Dedifferentiated amniotic fluid mesenchymal stem cell (primary cell): ENCODE measurements around the gene ZNF419.
"Not testable (repeated sequence)": the region's sequence is repeated elsewhere in the genome, so short reads cannot be mapped to it uniquely, and the experiment has no call there.

Source experiments
- DNase-seq: peaks from one replicate; pipeline ENCODE4 v3.0.0-alpha.2; 2016; ENCODE audit errors: extremely low spot score

Gene ZNF419

DNA sequence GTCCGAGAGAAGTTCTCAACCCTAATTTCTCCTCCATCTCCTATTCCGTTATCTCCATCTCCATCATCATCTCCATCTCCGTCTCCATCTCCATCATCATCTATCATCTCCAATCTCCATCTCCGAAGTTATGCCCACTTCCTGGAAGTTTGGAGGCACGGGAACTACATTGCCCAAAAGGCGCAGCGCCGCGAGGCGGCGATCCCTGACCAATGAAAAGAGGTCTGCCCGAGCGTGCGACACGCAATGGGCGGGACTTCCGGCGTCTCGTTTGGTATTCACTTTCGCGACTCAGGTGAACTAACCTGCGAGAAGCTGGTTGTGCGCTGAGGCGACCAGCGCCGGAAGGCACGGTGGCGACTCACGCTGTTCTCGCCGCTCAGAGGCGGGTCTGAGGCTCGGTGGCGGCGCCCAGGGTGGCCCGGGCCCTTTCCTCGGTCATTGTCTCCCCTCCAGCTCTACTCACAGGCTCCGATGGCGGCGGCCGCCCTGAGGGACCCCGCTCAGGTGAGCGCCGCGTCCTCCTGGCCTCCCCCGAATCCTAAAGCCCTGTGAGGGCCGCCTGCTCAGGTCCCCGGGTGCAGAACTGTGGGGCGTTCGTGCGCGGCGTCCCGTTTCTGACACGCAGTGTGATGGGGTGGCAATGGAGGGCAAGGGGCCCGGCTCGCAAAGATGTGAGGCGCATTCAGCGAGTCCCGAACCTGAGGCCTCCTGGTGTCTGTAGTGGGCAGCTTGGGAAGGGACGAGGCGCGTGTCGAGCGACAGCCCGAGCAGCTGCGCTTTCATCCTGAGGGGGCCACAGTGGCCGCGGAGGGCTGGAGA, at the start of gene ZNF419:
TSS of gene ZNF419 (plus strand) at position 274 of the 822 bp plus-strand sequence. CDS start at position 475, 201 bp downstream.
- peak; percentile 80 for DNase-seq

DNA sequence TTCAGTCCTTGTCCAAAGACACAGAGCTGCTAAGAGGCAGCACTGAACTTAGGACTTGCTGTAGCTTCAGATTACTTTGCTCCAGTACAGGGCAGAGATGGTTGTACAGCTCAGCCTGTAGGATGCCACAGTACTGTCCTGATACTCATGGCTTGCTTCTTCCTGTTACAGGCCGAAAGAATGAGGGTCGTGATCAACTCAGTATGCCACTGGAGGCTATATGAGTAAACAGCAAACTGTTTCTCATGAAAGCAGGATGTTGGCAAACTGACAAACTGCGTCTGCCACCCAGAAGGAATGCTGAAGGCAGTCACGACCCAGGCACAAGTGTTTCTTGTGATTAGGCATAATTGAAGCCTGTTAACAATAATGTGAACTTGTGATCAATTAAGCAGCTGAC, 49.6 kb upstream of the ZNF419 start:
- no peak for DNase-seq

DNA sequence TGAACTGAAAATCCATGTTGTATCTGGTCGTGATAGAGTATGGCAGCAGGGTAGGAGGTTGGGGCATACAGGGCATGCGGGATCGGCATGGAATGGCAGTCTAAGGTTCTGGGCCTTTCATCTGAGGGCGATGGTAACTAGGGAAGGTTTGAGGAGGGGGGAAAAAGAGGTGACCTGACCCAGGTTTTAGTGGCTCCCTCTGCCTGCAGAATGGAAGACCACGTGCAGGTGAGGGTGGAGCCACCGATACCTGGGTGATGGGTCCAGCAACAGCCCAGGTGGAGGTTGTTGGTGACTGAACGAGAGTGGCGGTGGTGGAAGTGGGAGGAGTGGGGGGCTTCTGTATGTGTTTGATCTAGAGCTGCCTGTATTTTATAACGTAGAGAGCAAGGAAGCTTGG, 48.6 kb upstream of the ZNF419 start:
- DNase-seq, result no peak

DNA sequence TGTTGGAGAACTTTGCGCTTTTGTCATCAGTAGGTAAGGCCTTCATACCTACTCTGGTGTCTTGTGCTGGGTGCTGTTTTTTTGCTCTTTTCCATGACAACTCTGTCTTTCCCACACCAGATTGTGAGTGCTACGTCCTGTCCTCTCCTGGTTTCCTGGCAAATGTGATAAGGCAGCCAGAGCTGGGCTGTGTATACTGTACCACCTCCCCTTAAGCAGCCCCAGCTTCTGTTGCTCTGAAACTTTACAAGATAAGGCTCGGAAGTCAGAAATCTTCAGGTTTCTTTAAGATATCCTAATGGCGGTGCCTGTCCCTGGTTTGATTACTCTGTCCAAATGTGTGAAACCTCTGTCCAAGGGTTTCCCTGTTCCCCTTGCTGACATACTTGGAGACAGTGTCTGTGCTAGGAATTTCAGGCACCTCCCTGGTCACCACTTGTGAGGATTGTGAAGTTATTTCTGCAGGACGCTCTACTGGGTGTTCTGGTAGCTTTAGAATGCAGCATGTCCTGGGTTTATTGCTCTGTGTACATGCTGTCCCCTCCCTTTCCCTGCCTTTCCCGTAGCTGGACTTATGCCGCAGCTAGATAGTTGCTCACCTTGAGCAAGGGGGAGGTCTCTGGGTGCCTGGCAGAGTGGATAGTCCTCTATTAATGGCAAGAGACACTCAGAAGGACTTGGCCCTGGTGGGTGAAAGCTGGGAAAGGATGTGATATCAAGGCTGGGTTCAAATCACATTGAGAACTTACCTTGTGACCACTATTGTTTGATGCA, 45.4 kb upstream of the ZNF419 start:
- no peak for DNase-seq

DNA sequence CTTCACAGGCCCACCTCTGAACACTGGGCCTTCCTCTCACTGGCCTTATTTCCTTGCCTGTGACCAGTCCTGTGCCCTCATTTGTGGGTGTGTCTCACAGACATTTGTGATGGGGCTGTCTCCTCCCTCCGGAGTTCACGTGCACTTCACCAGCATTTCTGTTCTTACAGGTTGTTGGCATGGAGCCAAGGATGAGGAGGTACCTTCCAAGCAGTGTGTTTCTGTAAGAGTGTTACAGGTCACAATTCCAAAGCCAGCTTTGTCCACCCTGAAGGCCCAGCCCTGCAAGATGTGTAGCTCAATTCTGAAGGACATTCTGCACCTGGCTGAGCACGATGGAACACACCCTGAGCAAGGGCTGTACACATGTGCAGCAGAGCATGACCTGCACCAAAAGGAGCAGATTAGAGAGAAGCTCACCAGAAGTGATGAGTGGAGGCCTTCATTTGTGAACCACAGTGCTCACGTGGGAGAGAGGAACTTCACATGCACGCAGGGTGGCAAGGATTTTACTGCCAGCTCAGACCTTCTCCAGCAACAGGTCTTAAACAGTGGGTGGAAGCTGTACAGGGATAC, 44.3 kb upstream of the ZNF419 start:
- no peak for DNase-seq

DNA sequence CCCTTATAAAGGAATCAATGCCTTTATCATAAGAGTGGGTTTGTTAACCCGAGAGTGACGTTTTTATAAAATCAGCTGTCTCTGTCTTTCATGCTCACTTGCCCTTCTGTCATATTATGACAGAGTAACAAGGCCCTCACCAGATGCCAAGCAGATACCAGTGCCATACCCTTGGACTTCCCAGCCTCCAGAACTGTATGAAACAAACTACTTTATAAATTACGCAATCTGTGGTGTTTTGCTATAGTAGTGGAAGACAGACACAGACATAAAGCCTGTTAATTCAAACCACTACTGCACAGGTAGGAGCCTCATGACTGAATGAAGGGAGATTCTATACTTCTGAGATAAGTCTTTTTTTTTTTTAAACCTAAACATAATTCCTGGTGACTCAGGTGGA, 35.2 kb upstream of the ZNF419 start:
- no peak for DNase-seq

DNA sequence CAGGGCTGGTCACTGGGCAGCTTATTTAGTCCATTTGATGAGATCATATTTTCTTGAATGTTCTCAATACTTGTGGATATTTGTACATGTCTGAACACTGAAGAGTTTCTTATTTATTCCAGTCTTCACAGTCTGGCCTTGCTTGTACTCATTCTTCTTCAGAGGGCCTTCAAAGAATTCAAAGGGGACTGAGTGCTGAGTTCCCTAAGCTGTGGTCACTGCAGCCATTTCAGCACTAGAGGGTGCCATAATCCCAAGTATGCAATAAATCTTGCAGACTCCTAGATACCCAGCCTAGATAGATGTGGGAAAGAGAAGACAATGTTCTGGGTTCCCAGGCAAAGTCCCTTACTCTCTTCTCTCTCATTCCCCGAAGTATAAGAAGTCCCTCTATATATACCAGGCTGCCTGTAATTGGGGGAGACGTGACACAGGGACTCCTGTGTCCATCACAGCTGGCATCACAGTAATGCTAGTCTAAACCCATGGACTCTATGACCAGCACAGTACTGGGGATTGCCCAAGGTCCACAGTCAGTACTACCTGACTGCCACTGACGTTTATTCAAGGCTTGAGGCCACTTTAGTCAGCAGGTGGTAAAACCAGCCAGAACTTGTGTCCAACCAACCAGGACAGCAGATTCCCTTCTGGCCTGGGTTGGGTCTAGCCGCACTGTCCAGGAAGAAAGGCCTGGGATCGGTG, 21.7 kb upstream of the ZNF419 start:
- no peak for DNase-seq

DNA sequence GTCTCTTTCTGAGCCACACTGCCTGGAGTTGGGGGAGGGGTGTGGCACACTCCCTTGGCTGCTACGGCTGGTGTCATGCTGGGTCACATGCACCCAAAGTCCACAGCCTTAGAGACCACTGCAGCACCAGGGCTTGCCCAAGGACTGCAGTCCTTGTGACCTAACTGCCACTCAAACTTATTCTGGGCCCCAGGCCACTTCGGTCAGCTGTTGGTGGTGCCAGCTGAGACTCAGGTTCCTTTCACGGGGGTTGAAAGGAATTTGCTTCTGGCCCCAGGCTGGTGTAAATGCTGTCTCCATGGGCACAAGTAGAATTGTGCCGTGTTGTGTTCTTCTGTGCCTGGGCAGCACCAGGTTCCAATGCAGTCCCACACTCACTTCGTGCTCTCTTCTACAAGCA, 21.1 kb upstream of the ZNF419 start:
- DNase-seq, result no peak

DNA sequence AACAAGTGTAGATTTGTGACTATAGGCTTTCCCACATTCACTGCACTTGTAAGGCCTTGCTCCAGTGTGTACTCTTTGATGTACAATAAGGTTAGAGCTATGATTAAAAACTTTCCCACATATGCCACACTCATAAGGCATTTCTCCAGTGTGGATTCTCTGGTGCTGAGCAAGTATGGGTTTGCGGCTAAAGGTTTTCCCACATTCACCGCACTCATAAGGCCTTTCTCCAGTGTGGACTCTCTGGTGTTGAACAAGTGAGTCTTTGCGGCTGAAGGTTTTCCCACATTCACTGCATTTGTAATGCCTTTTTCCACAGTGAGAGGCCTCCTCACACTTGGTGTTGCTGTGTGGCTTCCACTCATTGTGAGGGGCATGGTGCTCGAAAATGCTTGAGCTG, 13.9 kb upstream of the ZNF419 start:
- DNase-seq, result no peak

DNA sequence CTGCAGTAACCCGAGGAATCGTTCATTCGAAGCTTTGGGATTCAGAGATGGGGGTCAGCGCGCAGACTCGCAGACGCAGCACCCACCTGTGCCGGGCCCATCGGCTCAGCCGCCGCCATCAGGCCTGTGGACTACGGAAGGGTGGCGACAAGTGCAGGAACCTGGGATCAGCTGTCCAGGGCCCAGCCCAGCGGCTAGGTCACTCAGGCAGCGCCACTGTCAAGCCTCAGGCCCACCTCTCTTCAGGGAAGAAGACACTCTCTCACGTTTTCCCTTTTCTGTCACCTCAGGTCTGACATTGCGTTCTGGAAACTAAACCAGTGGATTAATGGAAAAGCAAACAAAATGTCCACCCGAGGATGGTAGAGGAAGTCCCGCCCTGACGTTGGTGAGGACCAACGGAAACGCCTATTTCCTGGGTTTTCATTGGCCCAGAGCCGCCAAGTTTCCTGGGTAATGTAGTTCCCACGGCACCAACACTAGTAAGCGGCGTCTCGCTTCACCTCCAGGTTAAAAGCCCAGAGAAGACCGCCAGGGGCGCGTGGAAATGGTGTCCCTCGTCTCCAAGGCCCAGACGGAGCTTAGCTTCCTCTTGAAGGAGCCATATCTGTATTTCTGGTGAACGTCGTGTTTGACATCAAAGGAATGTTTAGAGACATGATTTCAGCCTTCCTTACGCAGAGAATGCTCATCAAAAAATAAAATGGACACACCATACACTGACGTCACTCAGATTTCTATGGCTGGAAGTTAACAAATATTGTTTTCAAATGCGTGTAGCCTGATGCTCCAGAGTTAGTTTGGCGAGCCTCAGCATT, 10.2 kb upstream of the ZNF419 start, which contains the start of gene ZNF772:
TSS of gene ZNF772 (minus strand) at position 376 of the 818 bp plus-strand sequence. CDS start at position 119, 257 bp downstream.
- DNase-seq, result peak; percentile 98

DNA sequence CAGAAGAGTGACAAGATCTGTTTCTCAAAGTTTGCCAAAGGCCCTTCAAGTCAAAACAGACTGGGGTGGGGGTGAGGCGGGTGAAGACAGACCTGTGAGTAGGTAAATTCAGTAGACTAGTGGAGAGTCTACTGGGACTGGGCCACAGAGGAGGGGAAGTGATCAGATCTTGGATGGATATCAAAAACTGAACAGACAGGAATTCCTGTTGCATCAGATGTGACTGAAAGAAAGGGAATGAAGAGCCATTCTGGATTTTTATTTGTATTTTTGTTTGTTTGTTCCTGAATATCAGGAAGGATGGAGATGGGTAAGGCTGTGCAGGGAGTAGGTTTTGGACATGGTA, 722 bp downstream of the ZNF419 start:
- not testable (repeated sequence) for DNase-seq

DNA sequence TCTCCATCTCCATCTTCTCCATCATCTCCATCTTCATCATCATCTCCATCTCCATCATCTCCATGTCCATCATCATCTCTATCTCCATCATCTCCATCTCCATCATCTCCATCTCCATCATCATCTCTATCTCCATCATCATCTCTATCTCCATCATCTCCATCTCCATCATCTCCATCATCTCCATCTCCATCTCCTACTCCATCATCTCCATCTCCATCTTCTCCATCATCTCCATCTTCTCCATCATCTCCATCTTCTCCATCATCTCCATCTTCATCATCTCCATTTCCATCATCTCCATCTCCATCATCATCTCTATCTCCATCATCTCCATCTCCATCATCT, 11.8 kb downstream of the ZNF419 start:
- not testable (repeated sequence) for DNase-seq

DNA sequence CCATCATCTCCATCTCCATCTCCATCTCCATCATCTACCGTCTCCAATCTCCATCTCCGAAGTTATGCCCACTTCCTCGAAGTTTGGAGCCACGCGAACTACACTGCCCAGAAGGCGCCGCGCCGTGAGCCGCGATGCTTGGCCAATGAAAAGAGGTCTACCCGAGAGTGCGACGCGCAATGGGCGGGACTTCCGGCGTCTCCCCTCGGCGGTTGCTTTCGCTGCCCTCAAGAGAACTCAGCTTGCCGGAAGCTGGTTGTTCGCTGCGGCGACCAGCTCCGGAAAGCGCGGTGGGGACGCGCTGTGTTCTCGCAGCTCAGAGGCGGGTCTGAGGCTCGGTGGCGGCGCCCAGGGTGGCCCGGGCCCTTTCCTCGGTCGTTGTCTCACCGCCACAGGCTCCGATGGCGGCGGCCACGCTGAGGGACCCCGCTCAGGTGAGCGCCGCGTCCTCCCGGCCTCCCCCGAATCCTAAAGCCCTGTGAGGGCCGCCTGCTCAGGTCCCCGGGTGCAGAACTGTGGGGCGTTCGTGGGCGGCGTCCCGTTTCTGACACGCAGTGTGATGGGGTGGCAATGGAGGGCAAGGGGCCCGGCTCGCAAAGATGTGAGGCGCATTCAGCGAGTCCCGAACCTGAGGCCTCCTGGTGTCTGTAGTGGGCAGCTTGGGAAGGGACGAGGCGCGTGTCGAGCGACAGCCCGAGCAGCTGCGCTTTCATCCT, 12.3 kb downstream of the ZNF419 start, which contains the start of gene ZNF773:
TSS of gene ZNF773 (plus strand) at position 259 of the 716 bp plus-strand sequence. CDS start at position 402, 143 bp downstream.
- peak; percentile 96 for DNase-seq

DNA sequence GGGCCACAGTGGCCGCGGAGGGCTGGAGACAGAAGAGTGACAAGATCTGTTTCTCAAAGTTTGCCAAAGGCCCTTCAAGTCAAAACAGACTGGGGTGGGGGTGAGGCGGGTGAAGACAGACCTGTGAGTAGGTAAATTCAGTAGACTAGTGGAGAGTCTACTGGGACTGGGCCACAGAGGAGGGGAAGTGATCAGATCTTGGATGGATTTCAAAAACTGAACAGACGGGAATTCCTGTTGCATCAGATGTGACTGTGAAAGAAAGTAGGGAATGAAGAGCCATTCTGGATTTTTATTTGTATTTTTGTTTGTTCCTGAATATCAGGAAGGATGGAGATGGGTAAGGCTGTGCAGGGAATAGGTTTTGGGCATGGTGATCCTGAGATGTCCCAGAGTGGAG, 12.8 kb downstream of the ZNF419 start:
- peak; percentile 62 for DNase-seq

DNA sequence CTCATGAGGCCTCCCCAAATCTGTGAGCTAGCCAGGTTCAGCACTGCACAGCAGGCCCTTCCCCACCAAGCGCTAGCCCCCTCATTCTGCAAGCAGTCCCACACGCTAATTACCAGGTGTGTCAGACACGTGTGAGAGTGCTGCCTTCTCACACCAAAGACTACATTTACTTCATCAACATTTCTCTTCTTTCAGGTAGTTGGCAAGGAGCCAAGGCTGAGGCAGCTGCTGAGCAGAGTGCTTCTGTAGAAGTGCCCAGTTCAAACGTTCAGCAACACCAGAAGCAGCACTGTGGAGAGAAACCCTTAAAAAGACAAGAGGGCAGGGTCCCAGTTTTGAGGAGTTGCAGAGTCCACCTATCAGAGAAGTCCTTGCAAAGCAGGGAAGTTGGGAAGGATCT, 18.6 kb downstream of the ZNF419 start:
- no peak for DNase-seq

DNA sequence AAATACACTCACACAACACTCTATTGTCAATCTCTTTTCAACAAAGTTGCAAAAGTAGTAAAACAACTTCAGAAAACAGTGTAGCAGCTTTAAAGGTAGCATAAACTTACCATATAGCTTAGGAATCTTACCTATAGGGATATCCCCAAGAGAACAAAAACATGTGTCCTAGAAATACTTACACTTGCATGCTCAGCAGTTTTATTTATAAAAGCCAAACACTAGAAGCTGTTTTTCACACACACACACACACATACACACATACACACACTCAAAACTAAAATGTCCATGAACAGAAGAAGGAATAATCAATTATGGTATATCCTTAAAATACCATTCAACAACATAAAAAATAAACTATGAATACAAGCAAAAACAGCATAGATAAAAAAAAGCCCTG, 23.9 kb downstream of the ZNF419 start:
- DNase-seq, result no peak

DNA sequence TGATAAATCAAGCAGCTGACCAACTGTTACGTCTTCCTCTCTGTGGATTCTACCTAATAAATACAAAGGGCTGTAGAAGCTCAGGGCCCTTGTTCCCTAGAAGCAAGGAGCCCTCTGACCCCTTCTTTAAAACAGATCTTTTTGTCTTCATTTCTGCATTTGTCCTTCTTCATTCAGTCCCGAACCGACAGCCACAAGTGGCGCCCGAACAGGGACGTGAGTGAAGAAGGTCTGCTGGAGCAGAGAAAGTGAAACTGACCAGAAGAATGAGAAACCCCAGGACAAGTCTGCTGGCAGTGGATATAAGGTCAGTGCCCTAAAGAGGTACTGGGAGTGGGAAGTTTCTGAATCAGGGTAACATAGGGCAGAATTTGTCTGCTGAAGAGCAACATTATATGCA, 25.3 kb downstream of the ZNF419 start:
- no peak for DNase-seq

DNA sequence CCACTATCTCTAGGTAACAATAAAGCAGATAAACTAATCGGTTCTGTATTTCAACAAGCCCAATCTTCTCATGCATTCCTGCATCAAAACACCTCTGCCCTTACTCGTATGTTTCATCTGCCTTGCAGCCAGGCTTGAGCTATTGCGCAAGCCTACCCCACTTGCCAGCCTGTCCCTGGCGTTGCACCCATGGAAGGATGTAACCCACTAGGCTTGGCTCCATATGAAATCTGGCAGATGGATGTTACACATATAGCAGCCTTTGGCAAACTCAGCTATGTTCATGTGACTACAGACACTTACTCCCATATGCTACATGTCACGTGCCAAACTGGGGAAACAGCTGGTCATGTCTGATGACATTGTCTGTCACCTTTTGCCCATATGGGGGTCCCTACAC, 27.7 kb downstream of the ZNF419 start:
- DNase-seq, result no peak

DNA sequence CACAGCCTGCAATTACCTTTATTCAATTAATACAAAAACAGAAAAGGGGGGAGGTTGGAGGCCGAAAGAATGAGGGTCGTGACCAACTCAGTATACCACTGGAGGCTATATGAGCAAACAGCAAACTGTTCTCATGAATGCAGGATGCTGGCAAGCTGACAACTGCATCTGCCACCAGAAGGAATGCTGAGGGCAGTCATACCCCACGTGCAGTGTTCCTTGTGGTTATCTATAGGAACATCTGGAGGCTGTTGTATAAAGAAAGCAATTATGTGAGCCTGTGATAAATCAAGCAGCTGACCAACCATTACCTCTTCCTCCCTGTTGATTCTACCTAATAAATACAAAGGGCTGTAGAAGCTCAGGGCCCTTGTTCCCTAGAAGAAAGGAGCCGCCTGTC, 30.5 kb downstream of the ZNF419 start:
- DNase-seq, result not testable (repeated sequence)

DNA sequence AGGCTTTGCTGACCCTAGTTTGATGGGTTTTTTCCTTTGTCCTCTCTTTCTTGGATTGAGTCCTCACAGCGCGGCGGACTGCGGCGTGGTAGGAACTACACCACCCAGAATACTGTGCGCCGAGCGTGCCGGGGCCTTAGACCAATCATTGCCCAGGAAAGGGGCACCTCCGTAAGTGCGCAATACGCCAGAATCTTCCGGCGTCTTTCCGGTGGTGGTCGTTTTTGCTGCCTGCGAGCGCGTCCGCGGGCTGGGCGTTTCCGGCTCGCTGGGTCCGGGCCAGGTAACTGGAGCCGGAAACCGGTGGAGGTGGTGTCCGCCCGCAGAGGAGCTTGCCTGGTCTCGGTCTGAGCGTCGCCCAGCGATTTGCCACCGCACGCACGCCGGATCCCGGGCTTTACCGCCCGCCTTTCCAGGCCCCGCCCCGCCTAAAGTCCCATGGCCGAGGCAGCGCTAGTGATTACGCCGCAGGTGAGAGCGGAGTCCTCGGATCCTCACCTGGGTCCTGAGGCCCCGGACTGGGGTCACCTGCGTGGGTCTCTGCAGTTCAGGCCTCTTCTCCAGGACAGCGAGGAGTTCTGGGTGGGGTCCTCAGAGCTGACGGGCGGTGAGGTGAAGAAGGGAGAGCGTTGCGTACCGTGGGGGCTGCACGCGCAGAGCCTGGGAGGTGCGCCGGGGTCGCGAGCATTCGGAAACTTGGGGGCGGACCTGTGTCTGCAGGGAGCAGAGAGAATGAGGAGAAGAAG, 39.8 kb downstream of the ZNF419 start, which contains the start of gene ZNF549:
TSS of gene ZNF549 (plus strand) at position 221 of the 746 bp plus-strand sequence. CDS start at position 439, 218 bp downstream.
- peak; percentile 90 for DNase-seq
